Measurements from ENCODE around the gene CTBS. TPM values are rescaled to one million over a fixed set of nuclear protein-coding genes. Genes with fewer than 3 reads are reported as not detected.

CTBS gene
- total RNA-seq, 1 donor from 2014 or later: 11.1 TPM

DNA sequence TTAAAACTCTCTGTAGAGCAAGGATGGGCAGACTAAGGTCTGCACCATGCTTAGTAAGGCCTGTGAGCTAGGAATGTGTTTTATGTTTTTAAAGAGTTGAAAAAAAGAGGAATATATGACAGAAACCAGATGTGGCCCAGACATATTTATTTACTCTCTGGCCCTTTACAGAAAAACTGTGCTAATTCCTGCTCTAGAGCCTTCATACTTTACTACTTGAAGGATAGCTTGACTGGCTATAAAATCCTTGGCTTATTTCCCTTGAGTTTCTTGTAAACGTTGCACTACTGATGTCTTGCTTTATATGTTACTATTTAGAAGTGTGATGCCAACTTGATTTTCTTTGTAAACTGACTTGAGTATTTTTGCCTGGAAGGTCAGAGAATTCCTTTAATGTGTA is 33.5 kb downstream of the CTBS start:
- TF ChIP-seq, protein P1, sequence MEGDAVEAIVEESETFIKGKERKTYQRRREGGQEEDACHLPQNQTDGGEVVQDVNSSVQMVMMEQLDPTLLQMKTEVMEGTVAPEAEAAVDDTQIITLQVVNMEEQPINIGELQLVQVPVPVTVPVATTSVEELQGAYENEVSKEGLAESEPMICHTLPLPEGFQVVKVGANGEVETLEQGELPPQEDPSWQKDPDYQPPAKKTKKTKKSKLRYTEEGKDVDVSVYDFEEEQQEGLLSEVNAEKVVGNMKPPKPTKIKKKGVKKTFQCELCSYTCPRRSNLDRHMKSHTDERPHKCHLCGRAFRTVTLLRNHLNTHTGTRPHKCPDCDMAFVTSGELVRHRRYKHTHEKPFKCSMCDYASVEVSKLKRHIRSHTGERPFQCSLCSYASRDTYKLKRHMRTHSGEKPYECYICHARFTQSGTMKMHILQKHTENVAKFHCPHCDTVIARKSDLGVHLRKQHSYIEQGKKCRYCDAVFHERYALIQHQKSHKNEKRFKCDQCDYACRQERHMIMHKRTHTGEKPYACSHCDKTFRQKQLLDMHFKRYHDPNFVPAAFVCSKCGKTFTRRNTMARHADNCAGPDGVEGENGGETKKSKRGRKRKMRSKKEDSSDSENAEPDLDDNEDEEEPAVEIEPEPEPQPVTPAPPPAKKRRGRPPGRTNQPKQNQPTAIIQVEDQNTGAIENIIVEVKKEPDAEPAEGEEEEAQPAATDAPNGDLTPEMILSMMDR (IDR thresholded peaks at IDR 0.05; ENCODE audit: unreplicated experiment): no peak
- Mint-ChIP-seq H3K36me3 (peaks cover 30% of the 10 kb centered on the region), H3K27ac (no peak overlapping the region), H3K4me3 (no peak overlapping the region), H3K4me1 (peaks cover 2% of the 10 kb centered on the region), H3K27me3 (ENCODE audit: low read depth) (no peaks in the 10 kb centered on the region), H3K9me3 (peaks cover 10% of the 10 kb centered on the region)
- no peak for DNase-seq (ENCODE audit: low spot score in 2 of 2, unreplicated experiment in 2 of 2)

- Mint-ChIP-seq H3K4me3 (no peak overlapping the region), H3K9me3 (peaks cover 10% of the 10 kb centered on the region), H3K36me3 (peaks cover 32% of the 10 kb centered on the region), H3K27me3 (ENCODE audit: low read depth) (no peaks in the 10 kb centered on the region), H3K4me1 (peaks cover 2% of the 10 kb centered on the region), H3K27ac (no peak overlapping the region)
- no peak for DNase-seq (ENCODE audit: low spot score in 2 of 2, unreplicated experiment in 2 of 2)
- TF ChIP-seq, protein P1 (IDR thresholded peaks at IDR 0.05; ENCODE audit: unreplicated experiment): no peak
Measured at GRCh38 chr1:84539972-84540371, 34.3 kb downstream of the CTBS start.

GRCh38 chr1:84538599-84538998 is 35.6 kb downstream of the CTBS start:
- H3K4me3 Mint-ChIP-seq: no peak overlapping the region
- H3K9me3 Mint-ChIP-seq: peaks cover 7% of the 10 kb centered on the region
- DNase-seq (ENCODE audit: low spot score in 2 of 2, unreplicated experiment in 2 of 2): no peak
- H3K36me3 Mint-ChIP-seq: peaks cover 28% of the 10 kb centered on the region
- H3K27ac Mint-ChIP-seq: no peak overlapping the region
- TF ChIP-seq, protein P1 (IDR thresholded peaks at IDR 0.05; ENCODE audit: unreplicated experiment): no peak
- peaks cover 2% of the 10 kb centered on the region for H3K4me1 Mint-ChIP-seq
- no peaks in the 10 kb centered on the region for H3K27me3 Mint-ChIP-seq (ENCODE audit: low read depth)

DNA sequence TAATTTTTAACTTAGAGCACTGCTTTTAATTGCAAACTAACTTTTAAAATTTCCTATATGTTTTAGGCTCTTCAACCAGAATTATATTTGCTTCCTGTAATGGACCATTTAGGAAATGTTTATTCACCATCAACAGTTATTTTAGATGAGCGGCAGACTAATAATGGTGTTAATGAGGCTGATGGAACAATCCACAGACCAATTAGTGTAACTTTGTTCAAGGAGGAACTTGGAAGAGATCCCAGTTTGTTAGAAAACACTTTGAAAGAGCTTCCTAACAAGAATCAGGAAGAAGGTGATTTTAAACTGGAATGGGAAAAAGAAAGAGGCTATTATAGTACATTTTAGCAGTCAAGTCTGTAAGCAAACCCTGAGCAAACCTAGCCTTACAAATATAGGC is 48.5 kb downstream of the CTBS start:
- no peaks in the 10 kb centered on the region for H3K4me1 Mint-ChIP-seq
- DNase-seq (ENCODE audit: low spot score in 2 of 2, unreplicated experiment in 2 of 2): no peak
- no peaks in the 10 kb centered on the region for H3K27me3 Mint-ChIP-seq (ENCODE audit: low read depth)
- TF ChIP-seq, protein P1 (IDR thresholded peaks at IDR 0.05; ENCODE audit: unreplicated experiment): no peak
- H3K27ac Mint-ChIP-seq: no peak overlapping the region
- peaks cover 12% of the 10 kb centered on the region for H3K36me3 Mint-ChIP-seq
- peaks cover 14% of the 10 kb centered on the region for H3K9me3 Mint-ChIP-seq
- no peak overlapping the region for H3K4me3 Mint-ChIP-seq

DNA sequence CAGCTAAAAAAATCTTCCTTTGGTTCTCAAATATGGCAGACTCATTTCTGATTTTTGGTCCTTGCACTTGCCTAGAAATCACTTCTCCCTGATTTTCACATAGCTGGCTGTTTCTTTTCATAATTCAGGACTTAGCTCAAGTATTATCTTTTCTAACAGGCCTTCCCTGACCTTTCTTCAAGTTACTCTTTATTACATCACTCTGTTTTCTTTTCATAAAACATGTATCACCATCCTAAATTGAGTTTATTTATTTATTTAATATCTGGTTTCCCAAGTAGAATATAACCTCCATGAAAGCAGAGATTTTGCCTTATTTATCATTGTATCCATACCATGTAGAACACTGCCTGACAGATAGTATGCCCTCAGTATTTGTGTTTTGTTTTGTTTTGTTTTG is 49.6 kb downstream of the CTBS start:
- Mint-ChIP-seq H3K4me3 (no peak overlapping the region), H3K27ac (no peak overlapping the region), H3K4me1 (no peaks in the 10 kb centered on the region), H3K27me3 (ENCODE audit: low read depth) (no peaks in the 10 kb centered on the region), H3K9me3 (peaks cover 14% of the 10 kb centered on the region), H3K36me3 (peaks cover 12% of the 10 kb centered on the region)
- TF ChIP-seq, protein P1 (IDR thresholded peaks at IDR 0.05; ENCODE audit: unreplicated experiment): no peak
- no peak for DNase-seq (ENCODE audit: low spot score in 2 of 2, unreplicated experiment in 2 of 2)

DNA sequence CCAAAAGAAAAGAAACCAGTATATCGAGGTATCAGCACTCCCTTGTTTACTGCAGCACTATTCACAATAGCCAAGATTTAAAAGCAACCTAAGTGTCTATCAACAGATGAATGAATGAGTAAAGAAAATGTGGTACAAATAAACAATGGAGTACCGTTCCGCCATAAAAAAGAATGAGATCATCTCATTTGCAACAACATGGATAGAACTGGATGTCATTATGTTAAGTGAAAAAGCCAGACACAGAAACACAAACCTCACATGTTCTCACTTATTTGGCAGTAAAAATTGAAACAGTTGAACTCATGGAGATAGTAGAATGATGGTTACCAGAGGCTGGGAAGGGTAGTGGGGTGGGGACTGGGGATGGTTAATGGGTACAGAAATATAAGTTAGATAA is 63.6 kb downstream of the CTBS start:
- no peak for DNase-seq (ENCODE audit: low spot score in 2 of 2, unreplicated experiment in 2 of 2)
- Mint-ChIP-seq H3K4me3 (no peak overlapping the region), H3K27me3 (ENCODE audit: low read depth) (no peaks in the 10 kb centered on the region), H3K4me1 (peaks cover 2% of the 10 kb centered on the region), H3K36me3 (peaks cover 17% of the 10 kb centered on the region), H3K27ac (no peak overlapping the region), H3K9me3 (peaks cover 21% of the 10 kb centered on the region)
- TF ChIP-seq, protein P1 (IDR thresholded peaks at IDR 0.05; ENCODE audit: unreplicated experiment): no peak

Data from mesothelial cell of epicardium (in vitro differentiated cells).